ENCODE results near the gene SPNS2.

SPNS2 gene

DNA sequence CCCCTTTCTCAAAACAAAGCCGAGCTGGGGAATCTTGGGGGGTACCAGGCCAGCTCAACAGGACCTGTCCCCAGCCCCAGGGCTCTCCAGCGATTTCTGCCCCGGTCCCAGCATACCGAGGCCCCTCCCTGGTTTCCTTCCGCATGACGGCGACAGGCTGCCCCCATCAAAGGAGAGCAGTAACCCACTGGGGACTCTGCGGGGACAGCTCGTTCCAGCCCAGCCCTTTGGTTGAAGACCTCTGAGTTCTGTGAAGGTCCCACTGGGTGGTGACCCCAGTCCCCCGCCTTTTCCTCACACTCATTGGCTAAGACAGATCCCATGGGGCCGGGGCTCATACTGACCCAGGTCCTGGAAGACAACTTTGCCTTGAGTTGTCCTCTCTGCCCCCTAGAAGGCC, 89.7 kb downstream of the SPNS2 start:
- Mint-ChIP-seq H3K27me3 (ENCODE audit: low read depth, poor library complexity) (peaks cover 48% of the 10 kb centered on the region), H3K36me3 (ENCODE audit: low read depth) (no peaks in the 10 kb centered on the region), H3K4me1 (peaks cover 74% of the 10 kb centered on the region), H3K4me3 (no peak overlapping the region), H3K27ac (no peak overlapping the region), H3K9me3 (no peaks in the 10 kb centered on the region)
- TF ChIP-seq, protein P1, sequence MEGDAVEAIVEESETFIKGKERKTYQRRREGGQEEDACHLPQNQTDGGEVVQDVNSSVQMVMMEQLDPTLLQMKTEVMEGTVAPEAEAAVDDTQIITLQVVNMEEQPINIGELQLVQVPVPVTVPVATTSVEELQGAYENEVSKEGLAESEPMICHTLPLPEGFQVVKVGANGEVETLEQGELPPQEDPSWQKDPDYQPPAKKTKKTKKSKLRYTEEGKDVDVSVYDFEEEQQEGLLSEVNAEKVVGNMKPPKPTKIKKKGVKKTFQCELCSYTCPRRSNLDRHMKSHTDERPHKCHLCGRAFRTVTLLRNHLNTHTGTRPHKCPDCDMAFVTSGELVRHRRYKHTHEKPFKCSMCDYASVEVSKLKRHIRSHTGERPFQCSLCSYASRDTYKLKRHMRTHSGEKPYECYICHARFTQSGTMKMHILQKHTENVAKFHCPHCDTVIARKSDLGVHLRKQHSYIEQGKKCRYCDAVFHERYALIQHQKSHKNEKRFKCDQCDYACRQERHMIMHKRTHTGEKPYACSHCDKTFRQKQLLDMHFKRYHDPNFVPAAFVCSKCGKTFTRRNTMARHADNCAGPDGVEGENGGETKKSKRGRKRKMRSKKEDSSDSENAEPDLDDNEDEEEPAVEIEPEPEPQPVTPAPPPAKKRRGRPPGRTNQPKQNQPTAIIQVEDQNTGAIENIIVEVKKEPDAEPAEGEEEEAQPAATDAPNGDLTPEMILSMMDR (IDR thresholded peaks at IDR 0.05), result no peak
- DNase-seq, result no peak
